Lower leg skin (tissue), 4 donors: ENCODE data around the gene PCLAF. TPM values are rescaled to one million over a fixed set of nuclear protein-coding genes. Genes with fewer than 3 reads are reported as not detected.

Experiments
- DNase-seq, 2 donors: peaks; one replicate each; pipeline ENCODE4 v3.0.0-alpha.2; 2019; ENCODE audit warnings: low spot score in 2 of 2
- H3K4me3 ChIP-seq: fragments of 200-600 bp; sonication (generic); 2 replicates; pipeline ENCODE4 v1.5.1; 2017; ENCODE audit warnings: mild to moderate bottlenecking, low read depth; ENCODE audit not compliant: poor library complexity, severe bottlenecking
- CTCF ChIP-seq, 3 donors: fragments of 450-650 bp; IDR thresholded peaks; one replicate each; pipeline ENCODE4 v1.5.1; 2016; ENCODE audit warnings: antibody characterized with exemption in 3 of 3, mild to moderate bottlenecking in 3 of 3, moderate library complexity in 2 of 3
- POLR2A ChIP-seq, 2 donors: fragments of 450-650 bp; IDR thresholded peaks; one replicate each; pipeline ENCODE4 v1.6.1; 2016 to 2017; ENCODE audit warnings: antibody characterized with exemption in 2 of 2, mild to moderate bottlenecking in 1 of 2, moderate library complexity in 1 of 2
- WGBS, 2 donors: methylation state at CpG; one replicate each; pipeline ENCODE4 v1.1.5; 2018; 5-methylcytosine and 5-hydroxymethylcytosine counted together
- intact Hi-C: fragments of 100-400 bp; cut with DNase I; formaldehyde crosslinking; loops from one replicate; pipeline ENCODE4 v1.15.0; 2023; ENCODE audit warnings: low total_unique reads
- total RNA-seq, 4 donors: library from RNA; depleted of rRNA; stranded (reverse); fragments of >200 nt; gene quantifications; one replicate each; pipeline ENCODE4 v1.1.0, GENCODE V29; 2016

The PCLAF gene
- total RNA-seq, 4 donors from 2014 or later, result 1.2 to 2.2 (median 1.6) TPM; not detected in 1

DNA sequence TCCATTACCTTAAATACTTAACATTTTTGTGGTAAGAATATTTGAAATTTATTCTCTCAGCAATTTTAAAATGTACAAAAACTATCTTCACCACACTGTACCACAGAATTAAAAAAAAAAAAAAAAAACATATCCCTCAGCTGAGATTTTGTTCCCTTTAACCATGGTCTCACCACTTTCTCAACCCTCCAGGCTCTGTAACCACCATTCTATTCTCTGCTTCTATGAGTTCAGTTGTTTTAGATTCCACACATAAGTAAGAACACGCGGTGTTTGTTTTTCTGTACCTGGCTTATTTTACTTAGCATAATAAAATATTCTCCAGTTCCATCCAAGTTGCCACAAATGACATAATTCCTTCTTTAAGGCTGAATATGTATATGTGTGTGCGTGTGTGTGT is 66.8 kb downstream of the PCLAF start:
- WGBS, 2 donors, result 82 to 87% methylated on average over 3 of the region's 3 CpGs
- intact Hi-C loops, result no loop called here
- DNase-seq, result no peak
- H3K4me3 ChIP-seq, result no peak overlapping the region
- TF ChIP-seq CTCF (IDR thresholded peaks at IDR 0.05), result no peak
- TF ChIP-seq POLR2A (IDR thresholded peaks at IDR 0.05), result no peak

Other genes with a start within 250 kb of the PCLAF start
- gene SNX22, start 229.7 kb downstream of the PCLAF start, total RNA-seq, result 1 to 10 TPM in 1 of 4 donors, under 1 TPM in 2, not detected in 1; 0.12 to 1.6 (median 0.39) TPM
- gene PPIB, start 218.4 kb downstream of the PCLAF start, total RNA-seq, result 100 to 1,000 TPM; 149 to 195 (median 164) TPM
- gene CSNK1G1, start 25.3 kb downstream of the PCLAF start, total RNA-seq, result 10 to 100 TPM; 11.9 to 16.7 (median 14.1) TPM
- 10 to 100 TPM in 3 of 4 donors, 1 to 10 TPM in 1; 9.7 to 13.8 (median 13.1) TPM for gene TRIP4, start 6.4 kb upstream of the PCLAF start, total RNA-seq
- gene ZNF609, start 79.1 kb upstream of the PCLAF start, total RNA-seq, result 10 to 100 TPM; 19.4 to 30.5 (median 21.1) TPM